ENCODE results near the gene MPLKIP.

DNA sequence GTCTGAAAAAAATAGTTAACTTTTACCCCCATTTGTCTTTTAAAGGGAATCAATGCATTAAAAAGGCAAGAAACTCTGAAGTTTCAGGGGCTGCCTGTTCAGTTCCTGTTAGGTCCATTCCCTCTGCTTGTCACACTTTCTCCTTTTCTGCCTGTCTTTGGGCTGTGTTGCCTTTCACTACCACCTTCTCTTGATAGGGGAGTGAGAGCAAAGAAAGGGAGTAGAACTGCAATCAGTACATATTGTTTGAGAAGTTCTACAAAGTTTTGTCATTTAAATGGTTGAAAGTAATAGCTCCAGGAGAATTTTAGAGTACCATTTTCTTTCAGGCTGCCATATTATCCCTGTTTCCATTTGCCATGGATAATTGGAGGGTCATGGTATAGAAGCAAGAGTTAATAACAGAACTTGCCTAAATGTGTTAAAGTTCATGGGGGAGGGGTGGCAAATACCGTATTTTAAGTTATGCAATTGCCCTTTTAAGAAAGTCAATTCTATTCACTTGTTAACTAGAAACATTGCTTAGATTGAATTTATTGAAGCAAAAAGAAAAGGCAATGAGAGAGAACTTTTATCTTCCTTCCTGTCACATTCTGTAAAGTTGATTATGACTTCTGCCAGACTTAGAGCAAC, 38.6 kb downstream of the MPLKIP start:
- TF ChIP-seq MXI1 (IDR thresholded peaks at IDR 0.05; ENCODE audit: low read depth, low read length) (no peak), EP300 (IDR thresholded peaks at IDR 0.05; ENCODE audit: borderline replicate concordance in 1 of 2, low read depth in 1 of 2, low read length in 1 of 2) (no peak)
- TF ChIP-seq, protein P1, sequence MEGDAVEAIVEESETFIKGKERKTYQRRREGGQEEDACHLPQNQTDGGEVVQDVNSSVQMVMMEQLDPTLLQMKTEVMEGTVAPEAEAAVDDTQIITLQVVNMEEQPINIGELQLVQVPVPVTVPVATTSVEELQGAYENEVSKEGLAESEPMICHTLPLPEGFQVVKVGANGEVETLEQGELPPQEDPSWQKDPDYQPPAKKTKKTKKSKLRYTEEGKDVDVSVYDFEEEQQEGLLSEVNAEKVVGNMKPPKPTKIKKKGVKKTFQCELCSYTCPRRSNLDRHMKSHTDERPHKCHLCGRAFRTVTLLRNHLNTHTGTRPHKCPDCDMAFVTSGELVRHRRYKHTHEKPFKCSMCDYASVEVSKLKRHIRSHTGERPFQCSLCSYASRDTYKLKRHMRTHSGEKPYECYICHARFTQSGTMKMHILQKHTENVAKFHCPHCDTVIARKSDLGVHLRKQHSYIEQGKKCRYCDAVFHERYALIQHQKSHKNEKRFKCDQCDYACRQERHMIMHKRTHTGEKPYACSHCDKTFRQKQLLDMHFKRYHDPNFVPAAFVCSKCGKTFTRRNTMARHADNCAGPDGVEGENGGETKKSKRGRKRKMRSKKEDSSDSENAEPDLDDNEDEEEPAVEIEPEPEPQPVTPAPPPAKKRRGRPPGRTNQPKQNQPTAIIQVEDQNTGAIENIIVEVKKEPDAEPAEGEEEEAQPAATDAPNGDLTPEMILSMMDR (IDR thresholded peaks at IDR 0.05): no peak
